B cell (primary cell): ENCODE measurements around the gene ZNF79. TPM values are rescaled to one million over a fixed set of nuclear protein-coding genes. Genes with fewer than 3 reads are reported as not detected.

ENCODE experiments used
- ATAC-seq: fragments of 200-7000 bp; cut with Tn5 transposase; one replicate; pipeline ENCODE4 v1.10.0; 2021; ENCODE audit warnings: low read depth, mild to moderate bottlenecking, moderate number of reproducible peaks, moderate library complexity
- CTCF ChIA-PET: fragments of 350-600 bp; sonication (Branson Sonifier 250); formaldehyde crosslinking; loops from one replicate; lab custom pipeline; 2021; ENCODE audit warnings: antibody characterized with exemption, inconsistent platforms; lab: Charles Lee
- POLR2A ChIA-PET: fragments of 350-600 bp; sonication (Branson Sonifier 250); formaldehyde crosslinking; loops from one replicate; lab custom pipeline; 2021; ENCODE audit warnings: antibody characterized with exemption; lab: Charles Lee
- DNase-seq: peaks from one replicate; pipeline ENCODE4 v3.0.0; 2013
- H2AFZ ChIP-seq: 2 replicates; pipeline ENCODE4 v1.6.1; 2012; ENCODE audit warnings: mild to moderate bottlenecking, low read depth, low read length; ENCODE audit not compliant: insufficient read depth, poor library complexity, severe bottlenecking
- H3K27ac ChIP-seq, 2 donors: 1 replicate in 1 of 2; 2 replicates in 1 of 2; pipeline ENCODE4 v1.5.1; 2012 to 2013; ENCODE audit warnings: low read length in 2 of 2, mild to moderate bottlenecking in 2 of 2, moderate library complexity in 1 of 2
- H3K27me3 ChIP-seq, 4 experiments: fragments of 200-600 bp in 1 of 4; sonication (generic) in 1 of 4; replicated peaks in 1 of 4; 1 replicate in 2 of 4; 2 replicates in 2 of 4; pipeline versions ENCODE4 v1.6.1 to v1.7.0; 2013 to 2016; ENCODE audit warnings: low read length in 3 of 4, mild to moderate bottlenecking in 2 of 4, mixed read lengths in 1 of 4, moderate library complexity in 1 of 4; ENCODE audit not compliant: insufficient read depth in 4 of 4, control insufficient read depth in 3 of 4; ENCODE audit errors: control extremely low read depth in 1 of 4
- H3K36me3 ChIP-seq, 2 experiments: replicated peaks in 1 of 2; 1 replicate in 1 of 2; 2 replicates in 1 of 2; pipeline versions ENCODE4 v1.6.1 to v1.7.1; 2013; ENCODE audit warnings: low read length in 1 of 2; ENCODE audit not compliant: insufficient read depth in 2 of 2, control insufficient read depth in 1 of 2; ENCODE audit errors: control extremely low read depth in 1 of 2, extremely low read depth in 1 of 2
- H3K4me1 ChIP-seq, 2 donors: fragments of 200-600 bp in 1 of 2; sonication (generic) in 1 of 2; 1 replicate in 1 of 2; 2 replicates in 1 of 2; pipeline versions ENCODE4 v1.5.1 to v1.6.1; 2013 to 2017; ENCODE audit warnings: low read length in 2 of 2; ENCODE audit not compliant: control insufficient read depth in 2 of 2, insufficient read depth in 2 of 2
- H3K4me2 ChIP-seq: replicated peaks from 2 replicates; pipeline ENCODE3; 2012; ENCODE audit warnings: mild to moderate bottlenecking, low read depth, low read length; ENCODE audit not compliant: poor library complexity, severe bottlenecking
- H3K4me3 ChIP-seq, 5 experiments: fragments of 200-600 bp in 1 of 5; sonication (generic) in 1 of 5; 1 replicate in 3 of 5; 2 replicates in 2 of 5; pipeline versions ENCODE4 v1.5.1 to v1.7.0; 2011 to 2016; ENCODE audit warnings: low read length in 4 of 5, mild to moderate bottlenecking in 4 of 5, low read depth in 2 of 5, control low read depth in 1 of 5, moderate library complexity in 1 of 5; ENCODE audit not compliant: insufficient read depth in 1 of 5; ENCODE audit errors: control extremely low read depth in 1 of 5, extremely low read depth in 1 of 5
- H3K79me2 ChIP-seq: fragments of 200-600 bp; sonication (generic); one replicate; pipeline ENCODE4 v1.6.0; 2016; ENCODE audit warnings: low read length; ENCODE audit not compliant: control insufficient read depth, insufficient read depth
- H3K9ac ChIP-seq: fragments of 200-600 bp; sonication (generic); 2 replicates; pipeline ENCODE4 v1.6.1; 2017; ENCODE audit warnings: mild to moderate bottlenecking, low read length, moderate library complexity
- H3K9me3 ChIP-seq, 3 donors: one replicate each; pipeline versions ENCODE4 v1.6.1 to v1.7.1; 2013; ENCODE audit warnings: low read length in 2 of 3; ENCODE audit not compliant: control insufficient read depth in 2 of 3, insufficient read depth in 1 of 3; ENCODE audit errors: control extremely low read depth in 1 of 3
- H4K20me1 ChIP-seq: 2 replicates; pipeline ENCODE4 v1.6.0; 2012; ENCODE audit warnings: mild to moderate bottlenecking, low read length; ENCODE audit not compliant: insufficient read depth, control insufficient read depth, poor library complexity, severe bottlenecking
- H3K27ac Mint-ChIP-seq: one replicate; pipeline ENCODE4 v1.8.0; 2021; ENCODE audit warnings: mixed read lengths
- H3K27me3 Mint-ChIP-seq: one replicate; pipeline ENCODE4 v1.8.0; 2021; ENCODE audit warnings: mixed read lengths
- H3K4me1 Mint-ChIP-seq: one replicate; pipeline ENCODE4 v1.8.0; 2021; ENCODE audit warnings: mixed read lengths
- H3K4me3 Mint-ChIP-seq: one replicate; pipeline ENCODE4 v1.8.0; 2021; ENCODE audit warnings: mixed read lengths
- H3K9me3 Mint-ChIP-seq: one replicate; pipeline ENCODE4 v1.8.0; 2022; ENCODE audit warnings: mixed read lengths; ENCODE audit not compliant: insufficient read depth
- EZH2 ChIP-seq: IDR thresholded peaks from 2 replicates; pipeline ENCODE4 v1.6.1; 2012; ENCODE audit warnings: borderline replicate concordance, low read depth, mild to moderate bottlenecking, moderate library complexity, low read length; ENCODE audit not compliant: insufficient read depth, poor library complexity, severe bottlenecking
- WGBS: methylation state at CpG from one replicate; pipeline ENCODE4 v1.1.5; 2013; ENCODE audit warnings: missing lambda C conversion rate; ENCODE audit not compliant: insufficient coverage; 5-methylcytosine and 5-hydroxymethylcytosine counted together
- intact Hi-C: fragments of 100-400 bp; cut with micrococcal nuclease; formaldehyde crosslinking; loops from one replicate; pipeline ENCODE4 v1.10.0; 2022
- polyA plus RNA-seq: library from polyadenylated mRNA; depleted of rRNA; stranded (reverse); fragments of >200 nt; gene quantifications from 2 replicates; pipeline ENCODE4 v1.2.3, GENCODE V29; 2012
- total RNA-seq, 2 donors: library from RNA; stranded (reverse); fragments of 120-200 nt in 1 of 2; gene quantifications; 1 replicate in 1 of 2; 2 replicates in 1 of 2; pipeline versions ENCODE4 v1.2.3 to v1.2.4, GENCODE V29; 2013 to 2022
- TF ChIP-seq, protein P1 (sequence below): fragments of 200-600 bp; IDR thresholded peaks from one replicate; pipeline ENCODE4 v1.8.0; 2022; ENCODE audit warnings: antibody characterized with exemption, mild to moderate bottlenecking

Gene ZNF79
- total and polyA plus RNA-seq, 2 donors (not counting 1 experiment from before 2014, with no cell fraction given) = 4.8 to 16.1 TPM

DNA sequence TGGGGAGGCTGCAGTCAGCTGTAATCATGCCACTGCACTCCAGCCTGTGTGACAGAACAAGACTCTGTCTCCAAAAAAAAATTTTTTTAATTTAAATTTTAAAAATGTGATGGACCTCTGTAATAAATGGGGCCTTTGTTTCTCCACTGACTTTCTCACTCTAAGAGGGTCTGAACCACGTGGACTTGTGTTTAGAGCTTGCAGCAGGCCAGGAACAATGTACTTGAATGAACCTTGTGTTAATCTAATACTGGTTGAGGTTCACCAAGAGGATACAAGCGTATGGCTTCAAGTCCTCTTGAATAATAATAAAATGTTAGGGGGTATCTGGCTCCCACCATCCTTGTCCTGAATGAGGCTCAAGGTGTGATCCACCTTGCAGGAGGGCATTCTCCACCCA lies 41.6 kb upstream of the ZNF79 start:
- Histone ChIP-seq H2AFZ (no peak overlapping the region), H3K27me3 (peaks cover 0 to 20% (median 4%) of the 10 kb centered on the region in 4 experiments), H3K4me3 (no peak overlapping the region), H3K79me2 (no peaks in the 10 kb centered on the region), H4K20me1 (no peaks in the 10 kb centered on the region), H3K36me3 (no peaks in the 10 kb centered on the region), H3K4me1 (no peaks in the 10 kb centered on the region), H3K9ac (no peak overlapping the region), H3K4me2 (no peak overlapping the region), H3K27ac (no peak overlapping the region), H3K9me3 (peaks cover 0 to 8% (median 0%) of the 10 kb centered on the region in 3 donors)
- POLR2A ChIA-PET = no interaction called here
- no peak for TF ChIP-seq EZH2
- TF ChIP-seq, protein P1, sequence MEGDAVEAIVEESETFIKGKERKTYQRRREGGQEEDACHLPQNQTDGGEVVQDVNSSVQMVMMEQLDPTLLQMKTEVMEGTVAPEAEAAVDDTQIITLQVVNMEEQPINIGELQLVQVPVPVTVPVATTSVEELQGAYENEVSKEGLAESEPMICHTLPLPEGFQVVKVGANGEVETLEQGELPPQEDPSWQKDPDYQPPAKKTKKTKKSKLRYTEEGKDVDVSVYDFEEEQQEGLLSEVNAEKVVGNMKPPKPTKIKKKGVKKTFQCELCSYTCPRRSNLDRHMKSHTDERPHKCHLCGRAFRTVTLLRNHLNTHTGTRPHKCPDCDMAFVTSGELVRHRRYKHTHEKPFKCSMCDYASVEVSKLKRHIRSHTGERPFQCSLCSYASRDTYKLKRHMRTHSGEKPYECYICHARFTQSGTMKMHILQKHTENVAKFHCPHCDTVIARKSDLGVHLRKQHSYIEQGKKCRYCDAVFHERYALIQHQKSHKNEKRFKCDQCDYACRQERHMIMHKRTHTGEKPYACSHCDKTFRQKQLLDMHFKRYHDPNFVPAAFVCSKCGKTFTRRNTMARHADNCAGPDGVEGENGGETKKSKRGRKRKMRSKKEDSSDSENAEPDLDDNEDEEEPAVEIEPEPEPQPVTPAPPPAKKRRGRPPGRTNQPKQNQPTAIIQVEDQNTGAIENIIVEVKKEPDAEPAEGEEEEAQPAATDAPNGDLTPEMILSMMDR = no peak
- Mint-ChIP-seq H3K9me3 (no peaks in the 10 kb centered on the region), H3K4me1 (no peaks in the 10 kb centered on the region), H3K4me3 (no peak overlapping the region), H3K27ac (no peak overlapping the region), H3K27me3 (peaks cover 30% of the 10 kb centered on the region)
- DNase-seq (no peak), ATAC-seq (no peak)
- intact Hi-C loops = no loop called here
- no CpG with 5 or more reads among the region's 2 CpGs for WGBS
- CTCF ChIA-PET = no interaction called here

DNA sequence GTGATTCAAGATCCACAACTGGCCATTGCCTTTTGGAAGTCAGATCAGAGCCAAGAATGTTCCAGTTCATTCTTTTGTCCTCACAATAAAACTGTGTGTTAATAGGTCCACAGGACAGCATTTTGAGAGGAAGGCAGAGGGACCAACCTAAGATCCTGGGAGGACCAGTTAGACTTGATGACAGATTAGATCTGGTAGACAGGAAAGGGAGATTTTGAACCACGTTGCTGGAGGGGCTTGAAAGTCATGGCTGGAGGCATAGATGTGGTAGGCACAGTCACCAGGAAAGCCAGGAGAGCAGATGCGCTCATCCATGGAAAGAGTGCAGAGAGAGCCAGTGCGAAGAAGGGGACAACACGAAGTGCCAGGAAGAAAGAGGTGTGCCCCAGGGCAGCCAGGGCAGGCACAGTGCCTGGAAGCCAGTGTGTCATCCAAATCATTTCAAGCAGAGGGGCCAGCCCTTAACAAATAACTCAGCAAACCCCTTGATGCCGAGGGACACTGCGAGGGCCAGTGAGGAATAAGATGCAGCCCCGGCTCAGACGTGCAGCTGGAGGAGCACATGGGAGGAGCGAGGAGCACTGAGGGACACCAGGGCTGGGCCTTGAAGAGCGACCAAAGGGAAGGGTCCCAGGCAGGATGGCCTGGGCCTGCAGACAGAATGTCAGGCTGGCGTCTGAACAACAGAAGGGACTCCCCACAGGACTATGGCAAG lies 40.0 kb upstream of the ZNF79 start:
- intact Hi-C loops = no loop called here
- H3K27ac ChIP-seq = no peak overlapping the region

More for the DNA sequence above, 40.0 kb upstream of the ZNF79 start:
- H3K4me2 ChIP-seq = no peak overlapping the region
- no peaks in the 10 kb centered on the region for H3K79me2 ChIP-seq
- peaks cover 0 to 2% of the 10 kb centered on the region in 2 donors for H3K4me1 ChIP-seq
- DNase-seq (no peak), ATAC-seq (no peak)
- H3K27ac Mint-ChIP-seq = no peak overlapping the region
- WGBS = 93% methylated on average over 11 of the region's 11 CpGs
- no peaks in the 10 kb centered on the region for H3K9me3 Mint-ChIP-seq
- peaks cover 4% of the 10 kb centered on the region for H3K4me1 Mint-ChIP-seq
- no peak overlapping the region for H3K9ac ChIP-seq
- H2AFZ ChIP-seq = no peak overlapping the region
- peaks cover 0 to 27% (median 4%) of the 10 kb centered on the region in 4 experiments for H3K27me3 ChIP-seq
- TF ChIP-seq EZH2 = no peak
- TF ChIP-seq, protein P1 = no peak
- no peaks in the 10 kb centered on the region for H3K9me3 ChIP-seq
- H3K4me3 ChIP-seq = no peak overlapping the region
- H4K20me1 ChIP-seq = no peaks in the 10 kb centered on the region
- ChIA-PET POLR2A (no interaction called here), CTCF (no interaction called here)
- H3K4me3 Mint-ChIP-seq = no peak overlapping the region
- H3K36me3 ChIP-seq = no peaks in the 10 kb centered on the region
- H3K27me3 Mint-ChIP-seq = peaks cover 30% of the 10 kb centered on the region
